ENCODE data around the gene POLR3E. TPM values are rescaled to one million over a fixed set of nuclear protein-coding genes. Genes with fewer than 3 reads are reported as not detected.

POLR3E gene
- total RNA-seq, 1 donor from 2014 or later = 19.5 TPM

DNA sequence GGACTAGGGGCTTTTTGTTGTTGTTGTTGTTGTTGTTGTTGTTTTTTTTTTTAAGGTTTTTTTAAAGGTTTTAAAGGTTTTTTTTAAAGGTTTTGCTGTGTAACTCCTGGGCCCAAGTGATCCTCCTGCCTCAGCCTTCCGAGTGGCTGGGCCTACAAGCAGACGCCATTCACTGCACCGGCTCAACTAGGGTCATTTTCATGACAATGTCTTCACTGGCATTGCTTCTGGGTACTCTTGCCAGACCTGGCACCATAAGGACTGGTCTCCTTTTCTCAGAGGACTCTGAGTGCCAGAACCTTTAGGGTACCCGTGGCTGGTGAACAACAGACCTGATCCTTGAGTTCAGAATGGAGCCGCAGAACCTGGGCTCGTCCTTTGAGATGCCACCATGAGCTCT, 20.4 kb downstream of the POLR3E start:
- Histone ChIP-seq H3K36me3 (peaks cover 68 to 85% of the 10 kb centered on the region in 2 donors), H3K9me3 (no peaks in the 10 kb centered on the region), H3K4me1 (peaks cover 0 to 4% of the 10 kb centered on the region in 2 donors), H3K27me3 (no peaks in the 10 kb centered on the region), H3K4me3 (no peak overlapping the region), H3K27ac (no peak overlapping the region)
- intact Hi-C loops (cut with DNase I) = no loop called here
- TF ChIP-seq, protein P1, sequence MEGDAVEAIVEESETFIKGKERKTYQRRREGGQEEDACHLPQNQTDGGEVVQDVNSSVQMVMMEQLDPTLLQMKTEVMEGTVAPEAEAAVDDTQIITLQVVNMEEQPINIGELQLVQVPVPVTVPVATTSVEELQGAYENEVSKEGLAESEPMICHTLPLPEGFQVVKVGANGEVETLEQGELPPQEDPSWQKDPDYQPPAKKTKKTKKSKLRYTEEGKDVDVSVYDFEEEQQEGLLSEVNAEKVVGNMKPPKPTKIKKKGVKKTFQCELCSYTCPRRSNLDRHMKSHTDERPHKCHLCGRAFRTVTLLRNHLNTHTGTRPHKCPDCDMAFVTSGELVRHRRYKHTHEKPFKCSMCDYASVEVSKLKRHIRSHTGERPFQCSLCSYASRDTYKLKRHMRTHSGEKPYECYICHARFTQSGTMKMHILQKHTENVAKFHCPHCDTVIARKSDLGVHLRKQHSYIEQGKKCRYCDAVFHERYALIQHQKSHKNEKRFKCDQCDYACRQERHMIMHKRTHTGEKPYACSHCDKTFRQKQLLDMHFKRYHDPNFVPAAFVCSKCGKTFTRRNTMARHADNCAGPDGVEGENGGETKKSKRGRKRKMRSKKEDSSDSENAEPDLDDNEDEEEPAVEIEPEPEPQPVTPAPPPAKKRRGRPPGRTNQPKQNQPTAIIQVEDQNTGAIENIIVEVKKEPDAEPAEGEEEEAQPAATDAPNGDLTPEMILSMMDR (IDR thresholded peaks at IDR 0.05) = no peak
- DNase-seq (ENCODE audit: low spot score in 2 of 2) = peak in 1 of 2 donors; percentile 39

DNA sequence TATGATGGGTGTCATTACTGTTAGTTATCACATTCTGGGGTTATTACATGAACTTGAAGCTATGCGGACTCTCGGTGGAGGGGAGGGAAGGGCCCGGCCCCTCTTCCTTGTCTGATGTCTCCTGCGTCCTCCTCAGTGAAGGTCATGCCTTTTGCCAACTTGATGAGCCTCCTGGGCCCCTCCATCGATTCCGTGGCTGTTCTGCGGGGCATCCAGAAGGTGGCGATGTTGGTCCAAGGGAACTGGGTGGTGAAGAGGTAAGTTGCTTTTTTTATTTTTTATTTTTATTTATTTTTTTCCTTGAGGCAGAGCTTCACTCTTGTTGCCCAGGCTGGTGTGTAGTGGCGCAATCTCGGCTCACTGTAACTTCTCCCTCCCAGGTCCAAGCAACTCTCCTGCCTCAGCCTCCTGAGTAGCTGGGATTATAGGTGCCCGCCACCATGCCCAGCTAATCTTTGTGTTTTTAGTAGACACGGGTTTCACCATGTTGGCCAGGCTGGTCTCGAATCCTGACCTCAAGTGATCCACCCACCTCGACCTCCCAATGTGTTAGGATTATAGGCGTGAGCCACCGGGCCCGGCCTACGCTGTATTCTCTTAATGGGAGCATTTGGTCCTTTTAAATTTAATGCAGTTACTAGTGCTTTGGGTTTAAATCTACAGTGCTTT, 21.6 kb downstream of the POLR3E start:
- no peak overlapping the region for H3K4me3 ChIP-seq
- intact Hi-C loops (cut with DNase I) = no loop called here
- H3K27me3 ChIP-seq = no peaks in the 10 kb centered on the region
- peaks cover 62 to 87% of the 10 kb centered on the region in 2 donors for H3K36me3 ChIP-seq
- H3K4me1 ChIP-seq = peaks cover 0 to 4% of the 10 kb centered on the region in 2 donors
- H3K27ac ChIP-seq = no peak overlapping the region
- no peak for DNase-seq (ENCODE audit: low spot score in 2 of 2)
- H3K9me3 ChIP-seq = no peaks in the 10 kb centered on the region
- TF ChIP-seq, protein P1 (IDR thresholded peaks at IDR 0.05) = peak in 2 of 3 experiments; percentile 11 to 52

DNA sequence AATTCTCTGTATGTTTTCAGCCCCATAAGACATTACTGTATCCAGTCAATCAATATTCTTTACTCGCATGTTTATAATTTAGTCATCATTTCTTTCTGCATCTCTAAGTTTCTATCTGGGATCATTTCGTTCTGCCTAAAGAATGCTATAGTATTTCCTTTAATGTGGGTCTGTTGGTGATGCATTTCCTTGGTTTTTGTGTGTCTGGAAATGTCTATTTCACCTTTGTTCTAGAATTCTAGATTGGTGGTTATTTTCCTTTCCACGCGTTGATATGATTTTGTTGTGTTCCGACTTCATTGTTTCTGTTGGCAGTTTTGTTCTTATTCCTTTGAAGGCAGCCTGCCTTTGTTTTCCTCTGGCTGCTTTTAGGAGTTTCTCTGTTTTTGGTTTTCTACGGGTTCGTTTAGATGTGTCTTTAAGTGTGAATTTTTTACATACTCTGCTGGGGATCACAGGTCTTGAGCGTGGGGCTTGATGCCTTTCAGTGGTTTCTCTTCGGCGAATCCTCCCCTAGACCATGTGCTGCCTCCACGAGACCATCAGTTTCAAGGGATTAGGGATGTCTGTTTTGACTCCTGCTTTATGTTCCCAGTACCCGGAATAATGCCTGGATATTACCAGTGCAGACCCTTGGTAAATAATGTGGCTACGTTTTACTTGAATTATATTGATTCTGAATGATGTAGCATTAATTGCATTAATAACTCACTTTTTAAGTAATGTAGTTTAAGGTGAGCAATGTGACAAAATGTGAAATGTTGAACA, 23.5 kb downstream of the POLR3E start:
- Histone ChIP-seq H3K4me3 (no peak overlapping the region), H3K9me3 (no peaks in the 10 kb centered on the region), H3K4me1 (peaks cover 0 to 4% of the 10 kb centered on the region in 2 donors), H3K36me3 (peaks cover 63 to 87% of the 10 kb centered on the region in 2 donors), H3K27me3 (no peaks in the 10 kb centered on the region), H3K27ac (no peak overlapping the region)
- no peak for DNase-seq (ENCODE audit: low spot score in 2 of 2)
- TF ChIP-seq, protein P1 (IDR thresholded peaks at IDR 0.05) = no peak
- intact Hi-C loops (cut with DNase I) = loop anchor here (5.0 kb wide), 1 partner anchor 52 kb away; the partner anchor contains the start of gene CDR2

DNA sequence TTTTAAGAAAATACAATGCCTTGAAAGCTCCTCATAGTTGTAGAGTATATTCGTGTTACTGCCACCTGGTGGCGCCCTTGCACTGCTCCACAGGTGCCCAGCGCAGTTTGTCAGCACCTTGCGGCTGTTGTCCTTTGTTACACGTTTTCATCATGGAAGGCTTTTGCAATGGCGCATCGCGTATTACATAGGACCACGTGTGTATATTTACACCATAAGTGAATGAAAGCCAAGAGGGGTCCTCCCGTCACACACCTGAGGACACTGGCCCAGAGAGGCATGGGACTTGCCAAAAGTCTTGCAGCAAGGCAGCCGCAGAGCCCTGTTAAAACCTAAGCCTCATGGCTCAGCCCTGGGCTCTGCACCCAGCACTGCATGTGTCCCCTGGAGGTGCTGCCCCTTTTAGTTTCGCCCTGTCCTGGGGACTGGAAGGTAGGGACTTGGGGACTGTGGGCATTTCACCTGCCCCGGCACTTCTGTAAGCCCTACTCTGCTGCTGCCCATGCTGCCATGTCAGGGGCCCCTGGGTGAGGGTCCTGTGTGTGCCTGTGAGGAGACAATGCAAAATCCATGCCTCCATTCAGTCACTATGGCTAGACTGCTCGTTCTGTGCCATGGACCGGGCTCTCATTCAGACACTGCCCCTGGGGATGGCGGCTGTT, 24.3 kb downstream of the POLR3E start:
- no peak for DNase-seq (ENCODE audit: low spot score in 2 of 2)
- intact Hi-C loops (cut with DNase I) = loop anchor here (5.0 kb wide), 1 partner anchor 51 kb away; the partner anchor contains the start of gene CDR2
- H3K27ac ChIP-seq = no peak overlapping the region
- H3K27me3 ChIP-seq = no peaks in the 10 kb centered on the region
- H3K4me3 ChIP-seq = no peak overlapping the region
- H3K4me1 ChIP-seq = peaks cover 0 to 4% of the 10 kb centered on the region in 2 donors
- TF ChIP-seq, protein P1 (IDR thresholded peaks at IDR 0.05) = peak; percentile 85 to 88 (median 87)
- H3K36me3 ChIP-seq = peaks cover 63 to 88% of the 10 kb centered on the region in 2 donors
- H3K9me3 ChIP-seq = no peaks in the 10 kb centered on the region

DNA sequence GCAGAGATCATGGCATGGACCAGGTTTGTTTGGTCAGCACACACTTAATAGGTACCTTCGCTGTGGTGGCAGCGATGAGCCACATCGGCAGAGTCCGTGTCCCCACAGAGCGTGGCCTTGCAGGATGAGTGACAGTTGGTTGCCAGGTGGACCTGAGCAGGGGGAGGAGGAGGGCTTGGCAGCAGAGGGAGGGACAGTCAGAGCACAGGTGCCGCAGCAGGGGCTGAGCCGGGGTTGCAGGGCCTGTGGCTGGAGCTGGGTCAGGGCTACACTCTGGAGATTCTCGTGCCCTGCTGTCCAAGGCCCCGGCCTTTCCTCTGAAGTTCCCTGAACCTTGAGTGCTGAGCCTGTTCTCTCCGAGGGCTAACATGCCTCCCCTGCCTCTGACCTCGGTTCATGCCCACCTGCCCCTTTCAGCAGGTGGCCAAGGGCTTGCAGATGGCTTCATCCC, 24.8 kb downstream of the POLR3E start:
- no peak for DNase-seq (ENCODE audit: low spot score in 2 of 2)
- Histone ChIP-seq H3K4me1 (peaks cover 0 to 4% of the 10 kb centered on the region in 2 donors), H3K4me3 (no peak overlapping the region), H3K36me3 (peaks cover 63 to 88% of the 10 kb centered on the region in 2 donors), H3K9me3 (no peaks in the 10 kb centered on the region), H3K27me3 (no peaks in the 10 kb centered on the region), H3K27ac (no peak overlapping the region)
- TF ChIP-seq, protein P1 (IDR thresholded peaks at IDR 0.05) = no peak
- intact Hi-C loops (cut with DNase I) = loop anchor here (5.0 kb wide), 1 partner anchor 50 kb away; the partner anchor contains the start of gene CDR2

Measured in ascending aorta (tissue), 2 donors.